NCI-H2107 (cell line): ENCODE data around the gene MUSTN1.

Experiments
- DNase-seq: peaks from one replicate; lab custom pipeline; 2025; lab: John Stamatoyannopoulos, UW

Gene MUSTN1

DNA sequence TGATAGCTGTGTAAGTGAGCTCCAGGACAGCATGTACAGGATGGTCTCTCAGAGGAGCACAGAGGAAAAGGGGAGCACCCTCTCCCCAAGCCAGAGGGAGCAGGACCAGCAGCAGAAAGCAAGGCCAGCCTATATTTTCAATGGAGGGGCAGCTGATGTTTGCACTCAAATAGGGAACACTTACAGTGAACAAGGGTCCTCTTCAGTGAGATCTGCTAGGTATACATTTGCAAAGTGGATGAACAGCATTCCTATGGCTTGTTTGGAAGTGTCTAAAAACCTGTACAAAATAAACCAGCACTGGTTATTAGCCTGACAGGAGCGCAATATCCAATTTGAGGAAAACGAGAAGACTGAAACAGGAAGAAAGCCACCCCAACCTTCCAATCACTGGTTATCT is 17.6 kb upstream of the MUSTN1 start:
- no peak for DNase-seq

DNA sequence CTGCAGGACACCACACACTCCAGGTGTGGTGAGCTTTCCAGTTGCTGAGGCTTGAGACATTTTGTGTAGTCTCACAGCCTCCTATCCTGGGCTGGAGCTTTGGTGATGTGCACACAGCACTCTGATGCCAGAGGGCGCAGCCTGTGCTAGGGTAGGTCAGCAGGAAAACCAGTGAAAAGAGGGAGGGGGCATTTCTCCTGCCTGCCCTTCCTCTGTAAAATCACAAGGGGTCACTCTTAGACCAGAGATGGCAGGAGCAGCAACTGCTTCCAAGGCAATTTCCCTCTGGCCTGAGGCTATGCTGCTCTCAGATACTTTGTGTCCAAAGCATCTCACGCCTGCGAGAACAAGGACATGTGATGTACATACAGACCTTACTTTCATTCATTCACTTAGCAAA is 16.5 kb upstream of the MUSTN1 start:
- no peak for DNase-seq

DNA sequence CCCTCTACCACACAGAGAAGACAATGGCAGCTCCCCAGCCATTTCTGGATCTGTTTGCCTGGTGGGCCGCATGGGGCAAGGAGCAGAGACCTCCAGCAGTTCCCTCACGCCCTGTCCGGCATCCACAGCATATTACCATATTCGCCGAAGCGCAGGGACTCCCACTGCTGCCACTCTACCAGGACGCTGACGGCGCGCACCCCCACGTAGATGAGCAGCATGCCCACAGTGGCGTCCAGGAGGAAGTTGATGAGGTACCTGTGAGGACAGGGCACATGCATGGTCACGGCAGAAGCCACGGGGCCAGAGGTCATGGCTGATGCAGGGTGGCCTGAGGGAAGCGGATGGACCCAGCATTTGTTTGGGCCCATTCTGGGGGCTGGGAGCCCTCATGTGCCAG is 14.8 kb upstream of the MUSTN1 start:
- no peak for DNase-seq

DNA sequence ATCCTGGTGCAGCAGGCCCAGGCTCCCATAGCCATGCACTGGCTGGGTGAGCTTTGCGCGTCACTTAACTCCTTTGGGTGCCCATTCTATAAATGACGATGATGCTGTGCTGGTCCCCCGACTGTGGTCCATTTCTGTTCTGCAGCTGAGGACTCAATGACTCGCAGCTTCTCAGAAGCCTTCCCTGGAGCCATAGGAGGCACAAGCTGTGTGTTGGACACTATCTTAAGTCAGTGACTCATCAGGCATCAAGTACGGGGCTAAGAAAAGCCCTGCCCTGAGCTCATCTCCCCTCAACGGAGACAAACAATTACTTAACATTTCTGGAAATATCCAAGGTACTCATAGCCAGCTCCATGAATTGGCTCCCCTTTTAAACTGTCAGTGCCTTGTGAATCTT is 13.8 kb upstream of the MUSTN1 start:
- no peak for DNase-seq

DNA sequence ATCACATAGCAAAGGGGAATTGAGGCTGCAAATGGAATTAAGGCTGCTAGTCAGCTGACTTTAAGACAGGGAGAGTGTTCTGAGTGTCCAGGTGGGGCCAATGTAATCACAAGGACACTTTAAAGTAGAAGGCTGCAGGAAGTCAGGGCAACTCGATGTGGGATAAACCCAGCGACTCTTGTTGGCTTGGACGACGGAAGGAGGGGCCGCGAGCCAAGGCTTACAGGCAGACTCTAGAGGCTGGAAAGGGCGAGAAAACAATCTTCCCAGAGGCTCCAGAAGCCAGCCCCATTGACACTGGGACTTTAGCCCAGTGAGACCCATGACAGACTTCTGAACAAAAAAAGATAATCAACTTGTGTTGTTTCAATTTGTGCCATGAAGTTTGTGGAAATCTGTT is 12.9 kb upstream of the MUSTN1 start:
- no peak for DNase-seq

DNA sequence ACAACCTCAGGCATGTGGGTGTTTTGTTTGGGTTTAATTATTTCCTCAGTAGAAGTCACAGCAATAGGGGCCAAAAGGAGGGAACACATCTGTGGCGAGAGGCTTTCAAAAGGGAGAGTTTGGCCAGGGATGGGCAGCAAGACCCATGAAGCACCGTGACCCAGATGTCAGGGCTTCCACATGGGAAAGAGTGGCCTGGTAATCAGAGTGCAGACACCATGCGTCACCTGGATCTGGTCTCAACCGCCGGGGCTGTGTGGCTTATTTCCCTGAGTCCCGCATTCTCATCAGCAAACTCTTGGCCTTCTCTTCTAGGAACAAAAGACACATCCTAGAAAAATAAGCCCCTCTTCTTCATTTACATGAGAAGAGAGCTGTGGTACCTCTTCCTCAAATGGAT is 12.4 kb upstream of the MUSTN1 start:
- DNase-seq = no peak

DNA sequence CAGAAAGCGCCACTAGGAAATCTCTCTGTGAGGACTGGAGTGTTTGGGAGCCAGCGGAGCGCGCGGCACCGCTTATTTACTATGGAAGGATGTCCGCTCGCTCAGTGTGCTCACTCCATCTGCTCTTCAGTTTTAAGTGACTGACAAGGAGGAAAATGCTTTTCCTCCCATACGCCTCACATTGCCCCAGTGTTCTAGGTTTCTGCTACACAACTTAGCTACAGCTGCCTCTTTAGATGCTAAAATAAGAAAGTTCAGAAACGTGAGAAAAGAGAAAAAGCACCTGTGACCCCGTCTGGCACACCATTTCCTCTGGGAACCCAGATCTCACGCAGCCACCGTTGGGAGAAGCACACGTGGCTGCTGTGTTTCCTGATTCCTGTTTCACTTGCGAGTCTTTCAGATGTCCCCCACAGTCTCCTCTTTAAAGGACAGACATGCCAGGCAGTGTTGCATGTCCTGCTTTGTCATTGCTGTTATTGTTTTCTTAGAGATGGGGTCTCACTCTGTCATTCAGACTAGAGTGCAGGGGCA is 11.7 kb upstream of the MUSTN1 start:
- DNase-seq = no peak

DNA sequence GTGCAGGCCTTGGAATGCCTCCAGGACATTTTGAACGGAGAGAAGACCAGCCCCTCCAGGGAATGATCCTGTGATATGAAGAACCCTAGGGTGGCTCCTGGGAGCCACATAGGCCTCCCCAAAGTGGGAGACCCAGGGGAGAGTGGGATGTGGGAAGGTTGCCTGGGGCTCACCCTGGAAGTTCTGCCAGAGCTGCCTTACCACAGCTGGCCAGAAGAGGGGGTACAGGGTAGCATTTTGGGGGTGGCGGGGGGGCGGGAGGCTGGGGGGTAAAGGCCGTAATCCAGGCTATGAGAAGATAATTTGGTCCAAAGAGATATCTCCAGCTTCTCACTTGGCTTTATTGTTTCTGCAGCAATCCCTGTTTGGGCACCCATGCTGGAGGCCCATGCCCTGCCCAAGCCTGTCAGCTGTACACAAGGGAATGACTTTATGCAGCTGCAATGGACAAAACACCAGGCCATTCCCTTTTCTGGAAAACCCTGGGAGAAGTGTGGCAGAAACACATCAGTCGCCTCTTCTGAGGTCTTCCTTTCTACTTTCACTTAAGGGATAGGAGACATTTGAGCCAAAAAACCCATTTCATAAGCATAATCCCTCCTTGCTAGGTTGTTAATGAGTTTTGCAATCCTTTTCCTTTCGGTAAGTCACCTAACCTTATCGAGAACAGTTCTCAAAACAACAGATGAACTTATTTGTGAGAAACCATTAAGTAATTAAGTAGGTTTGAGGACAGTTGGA is 11.0 kb upstream of the MUSTN1 start:
- no peak for DNase-seq

DNA sequence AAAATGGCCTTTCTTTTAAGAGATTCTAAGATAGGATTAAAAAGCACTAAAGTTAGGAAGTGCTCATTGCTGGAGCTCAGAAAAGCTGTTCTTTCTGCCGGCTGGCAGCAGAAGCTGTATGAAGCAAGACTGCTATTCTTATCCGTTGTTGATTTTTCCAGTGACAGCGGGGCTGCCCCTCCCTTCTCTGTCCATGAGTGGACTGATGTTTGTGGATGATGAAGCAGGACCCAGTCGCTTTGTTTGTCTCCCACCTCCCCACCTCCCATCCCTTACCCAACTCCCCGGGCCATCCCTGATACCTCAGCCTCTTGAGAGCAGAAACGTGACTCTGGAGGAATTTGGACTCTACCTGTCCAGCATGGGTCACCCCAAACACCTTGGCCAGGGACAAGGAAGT is 10.3 kb upstream of the MUSTN1 start:
- DNase-seq = no peak

DNA sequence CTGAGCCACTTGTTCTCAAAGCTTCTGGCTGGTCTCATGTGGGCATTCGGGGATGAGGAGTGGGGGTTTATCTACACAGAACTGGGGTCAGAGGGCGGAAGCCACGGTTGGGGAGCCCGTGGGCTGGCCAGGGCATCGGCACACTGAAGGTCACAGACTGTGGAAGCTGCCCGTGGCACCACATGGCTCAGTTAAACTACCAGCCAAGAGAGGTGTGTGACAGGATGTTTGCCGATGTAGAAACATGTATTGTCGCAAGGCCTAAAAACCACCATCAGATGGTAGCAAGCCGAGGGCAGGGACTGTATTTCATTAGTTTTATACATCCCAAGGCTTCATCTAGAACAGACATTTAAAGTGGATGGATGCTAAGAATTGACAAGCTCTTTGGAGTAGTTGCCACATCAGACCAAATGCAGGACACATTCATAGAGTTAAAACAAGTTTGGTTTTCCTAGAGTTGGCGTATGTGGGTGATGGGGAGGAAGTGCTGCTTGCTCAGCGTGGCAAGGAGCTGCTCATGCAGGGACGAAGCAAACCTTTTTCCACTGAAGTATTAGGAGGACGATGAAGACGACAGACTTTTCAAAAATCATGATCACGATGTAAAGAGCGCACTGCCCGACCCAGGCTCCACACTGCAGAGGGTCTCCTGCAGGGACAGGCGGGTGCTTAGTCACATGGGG is 9.6 kb upstream of the MUSTN1 start:
- DNase-seq = no peak

DNA sequence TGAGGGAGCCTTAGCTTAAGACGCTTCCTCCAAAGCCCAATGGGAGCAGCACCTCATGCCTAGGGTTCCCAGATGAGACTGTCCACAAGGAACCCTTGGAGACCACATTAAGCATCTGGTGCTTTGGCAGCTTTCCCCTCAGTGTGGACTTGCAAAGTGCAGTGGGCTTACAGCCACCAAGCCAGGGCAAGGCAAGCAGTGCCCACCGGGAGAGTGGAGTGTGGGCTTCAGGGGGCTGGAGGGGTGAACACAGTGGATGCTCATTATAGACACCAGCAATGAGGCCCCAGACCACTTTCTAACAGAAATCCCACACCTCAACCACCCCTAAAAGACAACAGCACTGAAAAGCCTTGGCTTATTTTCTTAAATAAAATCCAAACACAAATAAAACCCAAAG is 9.1 kb upstream of the MUSTN1 start:
- DNase-seq = no peak

DNA sequence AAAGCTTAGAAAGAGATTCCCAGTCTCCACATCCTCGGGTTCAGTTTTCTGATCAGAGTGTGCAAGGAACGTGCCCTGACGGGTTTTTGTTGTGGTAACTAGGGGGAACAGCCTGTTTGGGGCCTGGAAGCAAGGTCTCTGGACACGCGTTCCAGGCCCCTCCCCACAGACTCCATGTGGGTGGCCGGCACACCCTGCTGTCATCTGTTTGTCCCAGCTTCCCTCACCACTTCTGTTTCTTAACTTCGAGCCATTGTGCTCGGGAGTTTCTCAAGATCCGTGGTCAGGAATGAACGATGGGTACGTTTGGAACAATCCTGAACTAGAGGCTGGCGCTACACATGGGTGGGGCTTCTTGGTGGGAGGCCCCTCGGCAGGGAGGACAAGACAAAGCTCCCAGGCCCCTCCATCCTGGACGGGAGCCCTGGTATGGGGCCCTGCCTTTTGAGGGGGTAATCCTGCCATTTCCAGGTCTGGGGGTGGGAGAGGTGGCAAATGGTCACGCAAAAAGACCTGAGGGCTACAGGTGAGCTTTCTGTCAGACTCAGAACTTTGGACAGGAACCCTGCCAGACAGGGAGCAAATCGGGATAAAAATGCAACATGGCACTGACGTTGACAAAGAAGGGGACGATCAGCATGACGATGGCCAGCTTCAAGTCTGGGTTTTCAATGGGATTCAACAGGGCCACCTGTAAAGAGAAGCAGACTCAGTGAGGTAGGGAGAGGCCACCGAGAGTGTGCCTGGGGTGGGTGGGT is 8.5 kb upstream of the MUSTN1 start:
- no peak for DNase-seq

DNA sequence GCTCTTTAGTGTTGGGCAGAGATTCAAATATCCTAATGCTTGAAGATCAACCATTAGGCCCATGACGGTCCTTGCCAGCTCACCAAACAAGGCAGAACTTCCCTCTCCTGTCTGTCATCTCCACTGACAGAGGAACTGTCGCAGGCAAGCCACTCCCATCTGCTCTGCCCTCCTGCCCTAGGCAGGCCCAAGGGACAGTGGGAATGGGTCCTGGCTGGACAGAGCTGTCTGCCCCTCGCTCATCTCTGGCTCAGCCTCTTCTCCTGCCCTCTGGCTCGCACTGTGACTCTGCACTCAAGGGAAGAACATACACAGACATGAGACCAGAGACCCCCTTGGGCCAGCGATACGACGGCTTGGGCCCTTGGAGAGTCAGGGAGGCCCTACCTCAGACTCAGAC is 7.6 kb upstream of the MUSTN1 start:
- no peak for DNase-seq

DNA sequence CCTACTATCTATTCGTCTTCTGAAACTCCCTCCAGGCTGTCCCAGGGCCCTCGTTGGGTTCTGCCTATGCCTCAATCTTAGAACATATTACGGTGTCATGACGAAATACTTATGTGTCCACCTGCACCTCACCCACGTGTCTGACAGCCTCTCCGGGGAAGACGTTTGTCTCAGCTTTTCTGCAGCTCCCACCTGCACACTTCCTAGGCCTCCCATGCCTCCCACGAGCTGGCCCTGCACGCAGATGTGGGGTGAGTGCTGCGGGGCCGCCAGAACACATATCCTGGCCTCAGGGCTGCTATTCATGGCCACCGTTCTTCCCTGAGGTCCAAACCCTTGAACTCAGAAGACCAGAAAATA is 7.1 kb upstream of the MUSTN1 start:
- no peak for DNase-seq

DNA sequence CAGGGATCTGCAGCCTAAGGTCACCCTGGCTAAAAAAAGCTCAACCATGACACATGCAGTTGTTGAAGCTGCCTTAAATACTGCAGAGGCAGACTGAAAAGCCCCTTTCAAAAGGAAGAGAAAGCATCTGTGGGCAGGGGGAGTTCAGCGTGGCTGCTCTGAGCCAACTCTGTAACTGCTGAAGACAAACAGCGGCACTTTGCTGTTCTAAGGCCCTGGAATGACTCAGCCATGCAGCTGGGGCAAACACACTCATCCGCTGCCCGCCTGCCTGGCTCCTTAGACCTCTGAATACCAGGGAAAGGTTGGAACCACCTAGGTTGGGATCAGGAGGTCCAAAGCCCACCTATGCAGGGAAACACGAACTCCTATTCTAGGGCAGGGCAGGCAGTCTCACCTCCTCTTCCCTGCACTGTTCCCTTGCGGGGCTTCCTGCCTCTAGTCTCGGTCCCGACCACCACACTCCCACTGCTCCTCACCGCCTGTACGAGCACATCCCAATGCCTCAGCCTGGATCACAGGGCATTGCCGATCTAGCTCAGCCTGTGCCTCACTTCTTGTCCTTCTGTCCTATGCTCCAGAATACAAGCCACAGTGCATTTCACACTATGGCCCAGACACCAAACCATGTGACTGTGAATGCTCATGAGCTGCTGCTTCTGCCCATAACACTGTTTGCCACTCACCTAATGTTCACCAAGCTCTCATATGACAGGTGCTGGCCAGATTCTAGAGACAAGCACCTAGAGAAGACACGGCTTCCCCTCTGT is 6.6 kb upstream of the MUSTN1 start:
- no peak for DNase-seq

DNA sequence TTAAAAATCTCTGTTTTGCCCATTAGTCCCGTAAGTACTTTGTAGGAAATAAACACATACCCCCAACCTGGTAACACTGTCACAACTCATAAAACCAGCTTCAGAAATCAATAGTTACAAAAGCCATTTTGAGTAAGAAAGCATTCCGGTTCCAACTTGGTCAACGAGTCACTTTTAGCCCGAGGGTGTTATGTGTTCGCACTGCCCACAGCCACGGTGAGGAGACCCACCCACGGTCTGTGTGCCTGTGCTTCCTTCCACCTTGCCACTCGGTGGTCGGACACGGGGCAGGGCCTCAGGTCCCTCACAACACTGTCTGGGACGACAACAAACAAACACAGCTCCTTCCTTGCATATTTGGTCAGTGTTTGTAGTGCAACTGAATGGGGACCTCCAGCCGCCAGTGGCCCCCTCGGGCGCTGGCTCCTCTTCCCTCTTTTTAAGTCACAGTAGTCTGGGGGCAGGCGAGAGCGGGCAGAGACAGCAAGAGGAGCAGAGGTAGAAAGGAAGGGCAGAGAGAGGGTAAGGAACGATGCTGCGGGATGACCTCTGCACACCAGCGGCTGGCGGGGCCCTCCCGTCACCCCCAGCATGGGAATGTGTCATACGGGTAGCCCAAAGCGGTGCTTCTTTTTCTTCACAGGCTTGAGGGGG is 5.2 kb upstream of the MUSTN1 start:
- no peak for DNase-seq

DNA sequence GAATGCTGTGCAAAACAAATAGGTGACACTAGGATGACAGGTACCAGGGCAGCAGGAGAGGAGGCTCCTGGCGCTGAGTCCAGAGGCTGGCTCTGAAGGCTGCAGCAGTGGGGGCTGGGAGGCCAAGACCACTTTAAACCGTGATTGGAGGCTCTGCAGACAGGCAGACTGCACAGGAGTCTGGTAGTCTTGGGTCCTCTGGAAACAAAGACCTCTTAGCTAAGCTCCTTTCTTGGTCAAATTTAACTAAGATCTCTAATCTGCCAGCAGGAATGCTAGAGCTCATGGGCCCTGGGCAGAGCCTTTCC is 4.4 kb upstream of the MUSTN1 start:
- no peak for DNase-seq

DNA sequence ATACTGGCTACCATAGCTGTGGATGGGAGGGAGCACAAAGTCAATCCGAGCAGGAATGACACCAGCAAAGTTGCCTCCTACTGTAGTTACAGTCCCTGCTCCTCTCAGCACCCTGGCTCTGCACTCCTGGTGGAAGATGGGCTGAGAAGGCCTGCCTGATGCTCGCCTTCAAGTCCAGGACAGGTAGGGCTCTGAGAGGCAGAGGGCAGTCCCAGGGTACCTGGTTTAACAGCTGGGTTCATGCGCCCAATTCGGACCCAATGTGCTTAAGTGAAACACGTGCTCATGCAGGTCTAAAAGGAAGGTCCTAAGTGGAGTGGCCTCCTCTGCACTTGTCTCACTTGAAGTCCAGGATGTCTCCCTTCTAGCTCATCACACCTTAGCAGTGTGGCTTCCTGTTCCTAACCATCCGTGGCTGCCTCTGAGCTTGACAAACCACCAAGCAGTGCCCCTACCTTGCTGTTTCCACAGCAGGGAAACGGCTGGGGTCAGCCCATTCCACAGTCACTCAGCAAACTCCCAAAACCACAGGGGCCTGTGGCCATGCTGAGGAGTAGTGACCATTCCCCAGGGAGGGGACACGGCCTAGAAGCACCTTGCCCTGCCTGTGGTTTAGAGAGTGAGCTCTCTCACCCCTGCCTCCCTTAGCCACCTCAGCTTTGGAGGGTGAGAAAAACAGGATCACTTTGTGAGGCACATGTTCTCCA is 3.9 kb upstream of the MUSTN1 start:
- no peak for DNase-seq

DNA sequence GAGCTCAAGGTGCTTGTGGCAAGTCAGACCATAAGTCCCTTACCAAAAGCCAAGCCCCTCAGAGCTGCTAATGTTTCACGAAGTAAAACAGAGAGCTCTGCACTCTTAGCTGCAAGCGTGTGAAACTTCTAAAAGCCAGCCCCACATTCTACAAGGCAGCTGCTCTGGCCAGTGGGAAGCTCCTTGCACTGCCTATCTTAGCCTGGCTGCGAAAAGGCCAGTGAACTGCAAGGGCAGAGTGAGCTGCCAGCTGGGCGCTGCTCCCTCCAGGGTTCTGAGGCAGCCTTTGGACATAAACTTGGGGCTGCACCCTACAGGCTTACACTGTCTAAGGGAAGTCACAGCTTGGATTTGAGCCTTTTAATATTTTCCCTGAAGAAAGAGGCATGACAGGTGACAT is 2.2 kb upstream of the MUSTN1 start:
- DNase-seq = no peak

DNA sequence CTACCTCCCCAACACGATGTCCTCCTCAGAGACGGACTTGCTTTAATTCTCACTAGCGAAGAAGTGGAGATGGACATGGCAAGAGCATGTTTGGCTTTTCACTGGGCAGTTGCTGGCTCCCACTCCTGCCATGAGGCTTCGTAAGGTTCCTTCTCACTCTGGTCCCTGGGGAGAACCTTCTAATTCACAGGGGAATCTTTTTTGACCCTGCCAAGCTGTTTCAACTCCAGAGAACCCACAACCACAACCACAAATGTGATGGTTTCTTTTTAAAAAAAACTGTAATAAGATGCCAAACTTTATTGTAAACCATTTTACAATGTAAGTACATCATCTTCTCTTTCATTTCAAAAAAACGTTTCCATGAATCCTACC is 1.6 kb upstream of the MUSTN1 start:
- DNase-seq = no peak

DNA sequence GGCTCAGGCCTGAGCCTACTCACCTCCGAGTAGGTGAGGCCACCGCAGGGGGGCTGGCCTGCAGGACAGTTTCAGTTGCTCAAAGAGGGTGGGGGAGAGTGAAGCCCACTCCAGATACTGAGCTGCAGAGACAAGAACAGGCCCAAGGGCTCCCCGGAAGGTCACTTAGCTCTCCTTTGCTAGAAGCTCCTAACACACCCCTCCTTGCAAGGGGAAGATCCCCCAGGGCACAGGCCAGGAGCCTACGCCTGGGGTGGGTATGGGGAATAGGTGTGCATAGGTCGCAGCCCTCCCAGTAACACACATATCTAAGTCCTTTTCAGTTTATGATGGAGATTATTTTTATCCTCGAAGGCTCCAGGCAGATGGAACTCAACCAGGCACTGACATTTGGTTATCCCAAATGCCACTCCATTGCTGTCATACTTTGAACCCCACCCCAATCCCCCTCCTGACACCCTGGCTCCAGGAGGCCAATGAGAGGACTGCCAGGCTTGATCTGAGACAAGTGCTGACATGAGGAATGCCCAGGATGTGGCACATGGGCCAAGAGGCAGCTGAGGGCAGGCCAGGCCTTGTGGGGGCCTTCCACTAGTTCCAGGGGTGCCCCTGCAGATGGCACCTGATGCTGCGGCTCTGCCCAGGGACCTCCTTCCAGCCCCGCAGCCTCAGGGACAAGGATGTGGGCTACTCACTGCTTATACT is 1.1 kb upstream of the MUSTN1 start:
- no peak for DNase-seq
